Fibroblast of gingiva (primary cell): Measurements from ENCODE around the gene WDR82.

ENCODE experiments used
- DNase-seq: peaks from one replicate; pipeline ENCODE4 v3.0.0-alpha.2; 2011; ENCODE audit warnings: low read depth

Gene WDR82

DNA sequence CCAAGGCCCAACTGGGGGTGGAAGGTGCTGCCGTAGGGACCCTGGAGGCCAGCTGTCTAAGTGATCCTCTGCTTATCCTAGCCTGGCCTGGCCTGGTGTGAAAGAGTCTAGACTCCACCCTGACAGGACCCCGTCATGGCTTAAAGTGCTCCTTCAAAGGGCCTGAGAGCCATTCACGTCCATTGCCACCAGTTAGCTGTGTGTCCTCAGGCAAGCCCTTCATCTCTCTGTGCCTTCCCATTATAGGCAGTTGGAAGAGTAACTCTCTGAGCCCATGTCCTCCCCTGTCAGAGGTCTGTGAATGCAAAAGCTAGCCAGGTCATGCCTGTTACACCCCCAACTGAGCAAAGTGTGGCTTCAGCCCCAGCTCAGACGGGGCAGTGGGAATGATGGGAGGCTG, 28.5 kb upstream of the WDR82 start:
- no peak for DNase-seq

DNA sequence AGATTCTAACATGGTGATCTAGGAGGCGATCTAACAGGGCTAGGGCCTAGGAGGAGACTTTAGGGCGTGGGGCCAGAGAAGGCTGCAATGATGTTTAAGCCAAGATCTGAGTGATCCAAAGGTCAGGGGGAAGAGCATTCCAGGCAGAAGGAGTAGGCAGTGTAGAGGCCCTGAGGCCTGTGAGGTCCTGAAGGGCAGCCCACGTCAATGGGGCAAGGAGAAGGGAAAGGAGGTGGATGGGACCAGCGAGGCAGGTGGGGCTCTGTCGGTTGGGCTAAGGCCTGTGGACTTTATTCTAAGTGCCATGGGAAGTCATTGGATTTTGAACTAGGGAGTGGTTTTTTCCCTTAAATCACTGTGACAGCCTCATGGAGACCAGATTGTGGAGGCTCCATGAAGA, 27.5 kb upstream of the WDR82 start:
- no peak for DNase-seq

DNA sequence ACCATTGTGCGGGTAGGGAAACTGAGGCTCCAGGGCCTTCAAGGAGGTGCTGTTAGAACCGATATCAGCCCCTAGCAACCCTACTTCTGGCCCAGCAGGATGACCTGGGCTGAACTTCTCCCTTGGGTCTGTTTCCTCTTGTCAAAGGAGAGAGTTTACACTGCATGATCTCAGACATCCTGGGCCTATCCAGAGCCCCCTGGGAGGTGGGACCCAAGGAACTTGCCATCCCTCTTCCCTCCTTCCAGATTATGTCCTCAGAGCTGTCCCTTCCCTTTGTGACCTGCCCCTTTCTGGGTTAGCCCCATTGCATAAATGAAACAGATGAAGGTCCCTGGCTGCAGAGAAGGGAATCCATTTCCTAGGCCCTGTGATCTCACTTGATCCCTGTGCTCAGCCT, 25.4 kb upstream of the WDR82 start:
- DNase-seq, result no peak

DNA sequence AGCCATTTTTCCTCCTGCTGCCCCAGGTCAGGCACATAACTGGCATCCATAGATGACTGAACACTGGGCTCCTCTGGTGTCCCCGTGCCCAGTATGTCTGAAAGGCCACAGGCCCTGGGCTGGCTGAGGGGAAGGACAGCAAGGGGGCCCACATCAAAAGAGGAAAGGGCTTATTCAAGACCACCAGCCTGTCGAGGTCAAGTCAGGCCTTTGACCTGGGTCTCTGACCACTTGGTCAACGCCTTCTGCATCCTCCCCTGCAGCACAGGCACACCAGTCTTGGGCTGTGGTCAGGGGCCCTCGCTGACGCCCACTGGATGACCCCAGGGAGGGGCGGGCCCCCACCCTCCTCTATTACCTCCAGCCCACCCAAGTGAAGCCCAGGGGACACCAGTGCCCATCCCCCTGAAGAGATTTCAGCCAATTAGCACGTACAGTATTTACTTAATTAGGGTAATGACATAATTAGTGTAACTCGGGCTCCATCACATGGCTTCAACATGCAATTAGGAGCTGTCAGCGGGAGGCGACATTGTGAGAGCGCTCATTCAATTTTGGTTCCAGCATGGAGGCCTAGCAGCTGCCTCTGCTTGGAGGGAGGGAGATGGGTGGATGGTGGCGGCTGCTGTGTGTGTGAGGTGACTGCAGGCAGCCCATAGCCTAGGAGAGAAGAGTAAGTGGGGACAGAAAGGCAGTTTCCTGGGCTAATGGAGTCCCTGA, 24.1 kb upstream of the WDR82 start:
- DNase-seq, result no peak

DNA sequence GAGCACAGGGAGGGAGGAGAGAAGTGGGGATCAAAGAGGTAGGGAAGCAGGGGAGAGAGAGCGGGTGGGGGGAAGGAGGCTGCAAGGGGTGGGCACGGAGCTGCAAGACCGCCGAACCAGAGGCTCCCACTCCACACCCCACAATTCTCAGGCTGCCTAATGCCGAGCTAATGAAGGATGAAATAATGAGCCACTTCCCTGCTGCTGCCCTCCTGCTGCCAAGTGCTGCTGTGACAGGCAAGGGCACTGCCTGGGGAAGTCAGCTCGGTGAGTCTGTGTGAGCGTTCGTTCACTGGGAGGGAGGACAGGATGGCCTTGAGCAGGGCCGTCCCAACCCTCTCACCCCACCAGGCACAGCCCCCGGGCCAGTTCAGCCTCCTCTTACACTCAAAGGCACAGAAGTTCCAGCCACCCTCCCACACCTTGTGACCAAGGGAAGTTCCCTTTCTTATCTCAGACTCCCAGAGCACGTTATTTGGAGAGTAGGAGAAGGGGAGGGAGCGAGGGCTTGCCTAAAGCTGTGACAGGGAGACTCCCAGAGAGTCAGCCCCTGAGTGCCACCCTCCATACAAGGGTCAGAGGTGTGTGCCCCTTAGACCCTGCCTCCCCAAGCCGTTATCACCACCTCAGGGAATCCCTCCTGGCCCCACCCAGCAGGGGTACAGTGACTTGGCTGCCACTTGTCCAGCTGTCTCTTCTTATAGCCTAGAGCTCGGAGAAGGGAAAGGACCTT, 21.6 kb upstream of the WDR82 start:
- no peak for DNase-seq

DNA sequence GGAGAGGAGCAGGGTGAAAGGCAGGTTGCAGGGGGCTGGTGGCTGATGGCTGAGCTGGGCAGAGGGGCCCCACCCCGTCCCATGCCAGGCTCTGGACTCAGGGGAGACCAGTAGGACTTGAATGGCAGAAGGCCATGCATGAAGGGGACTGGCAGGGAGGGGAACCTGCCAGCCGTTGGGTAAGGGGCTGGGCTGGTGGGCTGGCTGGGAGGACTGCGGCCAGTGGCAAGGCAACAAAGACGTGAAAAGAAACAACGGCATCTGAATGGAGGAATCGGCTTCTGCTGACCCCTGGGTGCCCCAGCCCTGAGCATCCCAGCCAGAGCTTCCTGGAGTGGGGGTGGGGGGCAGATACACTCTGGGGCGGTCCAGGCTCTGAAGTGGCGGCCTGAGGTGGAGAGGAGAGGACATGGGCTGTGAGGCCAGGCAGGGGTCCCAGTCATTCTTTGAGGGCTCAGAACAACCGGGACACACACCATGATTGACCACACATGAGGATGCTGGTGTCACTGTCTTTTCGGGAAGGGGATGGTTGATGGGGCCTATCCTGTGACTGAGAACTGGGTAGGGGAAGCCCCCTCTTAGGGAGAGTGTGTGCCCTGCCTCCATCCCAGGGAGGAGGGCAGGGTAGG, 20.9 kb upstream of the WDR82 start:
- no peak for DNase-seq

DNA sequence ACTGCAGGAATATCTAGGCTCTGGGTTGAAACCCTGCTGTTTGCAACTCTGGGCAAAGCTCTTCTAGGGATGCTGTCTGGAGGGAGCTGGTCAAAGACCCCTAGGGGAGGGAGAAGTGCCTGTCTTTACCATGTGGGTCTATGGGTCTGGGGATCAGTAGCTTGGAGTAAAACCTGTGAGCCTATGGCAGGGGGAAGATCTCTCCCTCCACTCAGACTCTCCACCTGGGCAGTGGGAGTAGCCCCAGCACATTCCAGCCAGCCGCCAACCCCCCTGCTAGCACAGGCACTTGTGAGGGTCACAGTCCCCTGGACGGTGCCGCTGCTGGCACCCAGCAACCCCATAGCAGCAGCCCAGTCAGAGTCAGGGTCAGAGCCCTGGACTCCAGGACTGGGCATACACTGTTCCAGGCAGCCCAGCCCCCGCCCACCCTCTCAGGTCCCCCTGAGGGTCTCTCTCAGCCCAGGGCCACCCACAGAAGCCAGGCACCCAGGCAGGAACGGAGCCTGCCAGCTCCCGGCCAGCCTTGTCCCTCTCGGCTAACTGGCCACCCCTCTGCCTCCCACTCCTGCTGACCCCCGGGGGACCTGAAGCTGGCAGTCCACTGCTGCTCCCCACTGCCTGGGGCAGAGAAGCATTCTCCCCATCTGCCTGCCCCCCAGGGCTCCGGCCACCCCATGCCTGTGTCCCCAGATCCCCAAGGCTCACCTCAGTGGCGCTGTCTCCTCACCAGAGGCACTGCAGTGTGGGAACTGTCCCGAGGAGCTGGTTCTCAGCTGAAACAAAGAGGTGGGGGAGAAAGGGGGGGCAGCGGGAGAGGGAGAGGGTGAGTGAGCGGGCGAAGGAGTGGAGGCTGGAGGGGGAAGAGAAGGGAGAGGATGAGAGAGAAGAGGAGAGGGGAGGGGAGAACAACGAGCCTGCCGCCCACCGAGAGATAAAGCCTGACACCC, 20.0 kb upstream of the WDR82 start:
- DNase-seq, result no peak

DNA sequence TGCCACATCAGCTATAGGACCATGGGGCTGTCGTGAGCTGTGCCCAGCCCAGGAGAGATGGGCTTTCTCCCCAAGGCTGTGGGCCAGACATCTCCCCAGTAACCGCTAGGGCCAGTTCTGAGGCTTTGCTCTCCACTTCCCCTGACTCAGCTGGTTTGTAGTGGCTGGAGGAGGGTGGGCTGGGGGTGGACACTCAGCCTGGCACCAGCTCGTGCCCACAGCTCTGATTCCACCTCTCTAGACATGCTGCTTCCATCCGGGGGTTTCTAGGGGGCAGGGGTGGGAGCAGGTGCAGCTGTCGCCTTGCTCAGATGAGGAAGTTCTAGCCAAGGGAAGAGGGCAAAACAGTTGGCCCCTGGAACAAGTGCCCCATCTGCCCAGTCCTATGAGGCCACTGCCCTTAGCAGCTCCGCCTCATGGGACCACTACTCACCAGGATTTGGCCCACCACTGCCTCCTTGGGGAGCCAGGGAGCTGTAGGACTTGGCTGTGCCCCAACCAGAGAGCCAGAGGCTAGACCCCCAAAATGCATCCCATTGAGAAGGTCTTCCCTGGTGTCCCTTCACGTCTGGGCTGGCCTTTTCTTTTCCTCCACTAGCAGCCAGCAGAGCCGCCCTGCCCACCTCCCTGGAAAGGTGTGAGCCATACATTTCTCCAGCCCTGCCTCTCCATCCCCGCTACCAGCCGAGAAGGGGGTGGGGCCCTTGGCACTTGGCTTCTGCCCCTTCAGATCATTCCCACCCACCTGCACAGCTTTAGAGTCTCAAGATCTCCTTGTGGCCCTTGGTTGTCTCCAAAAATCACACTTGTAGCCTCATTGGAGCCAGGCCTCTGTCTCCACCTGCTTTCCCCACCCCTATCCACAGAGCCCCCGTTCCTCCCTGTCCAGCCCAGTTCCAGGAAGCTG, 19.0 kb upstream of the WDR82 start:
- no peak for DNase-seq

DNA sequence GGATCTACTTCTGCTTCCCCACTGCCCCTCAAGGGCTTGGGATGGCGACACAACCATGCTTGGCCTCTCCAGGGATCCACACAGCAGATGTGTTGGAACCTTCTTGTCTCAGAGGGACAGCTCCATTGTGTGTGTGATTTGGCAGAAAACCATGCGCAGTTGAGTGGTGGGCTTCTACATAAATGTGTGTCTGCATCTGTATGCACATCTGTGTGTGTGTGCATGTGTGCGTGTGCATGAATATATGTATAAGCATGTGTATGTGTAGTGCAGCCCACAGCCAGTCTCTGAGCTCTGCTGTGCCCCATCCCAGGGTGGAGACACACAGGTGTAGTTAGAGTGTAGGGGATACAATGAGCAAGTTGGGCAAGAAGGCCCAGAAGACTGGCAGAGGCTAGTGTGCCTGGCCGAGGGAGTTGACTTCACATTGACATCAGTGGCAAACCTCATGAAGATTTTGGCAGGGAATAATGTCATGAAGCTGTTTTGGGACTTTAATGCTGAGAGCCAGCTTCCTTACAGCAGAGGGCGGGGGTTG, 17.3 kb upstream of the WDR82 start:
- no peak for DNase-seq

DNA sequence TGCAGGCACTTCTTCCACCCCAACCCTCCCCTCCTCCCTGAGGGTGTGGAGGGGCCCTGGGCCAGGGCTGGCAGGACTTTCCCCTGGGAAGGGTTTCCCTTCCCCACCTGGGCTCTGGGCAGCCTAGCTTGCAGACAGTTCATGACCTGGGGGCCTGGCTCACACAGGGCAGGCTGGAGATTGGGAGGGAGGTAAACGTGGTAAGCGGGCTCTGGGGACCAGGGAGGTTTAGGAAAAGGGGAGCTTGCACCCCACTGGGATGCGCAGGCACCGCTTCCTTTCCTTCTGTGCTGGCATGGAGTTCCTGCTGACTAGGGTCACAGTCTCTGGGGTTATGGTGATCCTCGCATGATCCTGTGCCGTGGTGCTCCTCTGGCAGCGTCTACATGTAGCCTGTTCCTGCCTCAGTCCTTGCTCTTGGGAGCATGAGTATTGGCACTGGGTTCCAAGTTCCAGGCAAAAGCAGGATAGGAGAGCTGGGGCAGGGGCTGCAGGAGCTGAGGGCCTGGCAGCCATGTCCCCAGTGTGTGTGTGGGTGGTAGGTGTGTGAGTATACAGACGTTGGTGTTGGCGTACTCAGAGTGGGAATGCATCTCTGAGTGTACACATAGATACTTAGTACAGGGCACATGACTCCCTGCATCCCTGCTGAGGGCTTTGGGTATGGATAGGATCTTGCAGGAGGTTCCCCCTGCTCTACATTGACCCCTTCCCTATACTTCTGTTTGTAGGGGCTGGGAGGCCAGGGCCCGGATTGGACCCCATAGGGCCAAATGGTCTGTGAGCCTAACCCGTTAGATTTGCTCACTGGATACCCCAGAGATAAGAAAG, 16.1 kb upstream of the WDR82 start:
- DNase-seq, result no peak

DNA sequence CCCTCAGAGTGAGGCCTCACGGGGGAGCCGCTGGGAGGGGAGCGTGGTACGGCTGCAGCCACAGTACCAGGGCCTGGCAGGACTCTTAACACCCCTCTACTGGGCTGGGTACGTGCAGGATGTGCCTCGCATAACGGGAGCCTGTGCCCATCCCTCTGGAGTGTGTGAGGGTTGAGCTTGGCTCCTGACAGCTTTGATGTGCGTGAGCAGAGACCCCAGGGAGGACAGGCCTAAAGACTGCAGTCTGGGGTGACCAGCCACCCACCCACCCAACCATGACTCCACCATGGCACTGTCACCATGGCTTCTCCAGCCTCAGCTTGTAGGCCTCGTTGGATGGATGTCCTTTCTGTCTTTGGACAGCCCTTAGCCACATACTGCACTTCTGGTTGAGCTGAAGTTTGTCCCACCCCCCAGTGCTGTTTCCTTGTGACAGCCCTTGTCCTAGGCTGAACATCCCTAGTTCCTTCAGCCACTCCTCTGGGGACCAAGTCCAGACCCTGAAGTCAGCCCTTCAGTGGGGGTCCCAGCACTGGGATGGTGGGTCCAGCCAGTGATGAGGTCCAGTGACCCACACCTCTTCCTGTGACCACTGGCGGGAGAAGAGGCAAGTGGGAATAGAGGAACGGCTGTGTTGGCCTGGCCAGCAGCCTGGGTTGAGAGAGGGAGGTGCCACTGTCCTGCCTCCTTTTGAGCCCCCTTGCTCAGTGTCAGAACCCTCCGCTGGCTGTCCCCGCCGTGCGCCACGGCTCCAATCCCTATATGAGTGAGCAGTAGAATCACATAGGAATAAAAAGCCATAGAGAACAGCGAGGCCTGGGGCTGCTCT, 15.3 kb upstream of the WDR82 start:
- no peak for DNase-seq

DNA sequence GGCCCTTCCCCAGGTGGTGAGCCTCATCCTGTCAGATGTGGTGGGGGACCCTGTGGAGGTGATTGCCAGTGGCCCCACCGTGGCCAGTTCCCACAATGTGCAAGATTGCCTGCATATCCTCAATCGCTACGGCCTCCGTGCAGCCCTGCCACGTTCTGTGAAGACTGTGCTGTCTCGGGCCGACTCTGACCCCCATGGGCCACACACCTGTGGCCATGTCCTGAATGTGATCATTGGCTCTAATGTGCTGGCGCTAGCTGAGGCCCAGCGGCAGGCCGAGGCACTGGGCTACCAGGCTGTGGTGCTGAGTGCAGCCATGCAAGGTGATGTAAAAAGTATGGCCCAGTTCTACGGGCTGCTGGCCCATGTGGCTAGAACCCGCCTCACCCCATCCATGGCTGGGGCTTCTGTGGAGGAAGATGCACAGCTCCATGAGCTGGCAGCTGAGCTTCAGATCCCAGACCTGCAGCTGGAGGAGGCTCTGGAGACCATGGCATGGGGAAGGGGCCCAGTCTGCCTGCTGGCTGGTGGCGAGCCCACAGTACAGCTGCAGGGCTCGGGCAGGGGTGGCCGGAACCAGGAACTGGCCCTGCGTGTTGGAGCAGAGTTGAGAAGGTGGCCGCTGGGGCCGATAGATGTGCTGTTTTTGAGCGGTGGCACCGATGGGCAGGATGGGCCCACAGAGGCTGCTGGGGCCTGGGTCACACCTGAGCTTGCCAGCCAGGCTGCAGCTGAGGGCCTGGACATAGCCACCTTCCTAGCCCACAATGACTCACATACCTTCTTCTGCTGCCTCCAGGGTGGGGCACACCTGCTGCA, 14.0 kb upstream of the WDR82 start:
- no peak for DNase-seq

DNA sequence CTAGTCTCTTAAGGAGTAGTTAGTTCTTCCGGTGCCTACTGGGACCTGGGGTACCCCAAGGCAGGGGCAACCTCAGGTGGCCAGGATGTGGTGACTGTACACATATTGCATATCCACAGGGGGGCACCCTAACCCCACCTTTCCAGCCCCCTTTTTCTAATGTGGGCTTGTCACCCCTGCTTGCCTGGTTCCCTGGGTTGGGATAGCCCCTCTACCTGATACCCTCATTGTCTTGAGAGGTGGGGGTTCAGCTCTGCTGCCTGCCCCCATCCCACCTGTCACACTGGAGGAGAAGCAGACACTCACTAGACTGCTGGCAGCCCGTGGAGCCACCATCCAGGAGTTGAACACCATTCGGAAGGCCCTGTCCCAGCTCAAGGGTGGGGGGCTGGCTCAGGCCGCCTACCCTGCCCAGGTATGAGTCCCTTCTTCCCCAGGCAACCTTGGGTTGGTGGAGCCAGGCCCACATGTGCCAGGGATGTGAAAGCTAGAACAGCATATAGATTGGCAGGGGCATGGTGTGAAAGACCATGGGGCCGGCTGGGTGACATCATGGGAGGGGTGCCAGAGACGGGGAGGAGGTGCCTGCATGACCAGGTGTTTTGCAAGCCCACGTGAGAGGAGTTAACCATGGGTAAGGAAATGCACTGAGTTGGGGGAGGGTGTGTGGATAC, 13.2 kb upstream of the WDR82 start:
- DNase-seq, result no peak

DNA sequence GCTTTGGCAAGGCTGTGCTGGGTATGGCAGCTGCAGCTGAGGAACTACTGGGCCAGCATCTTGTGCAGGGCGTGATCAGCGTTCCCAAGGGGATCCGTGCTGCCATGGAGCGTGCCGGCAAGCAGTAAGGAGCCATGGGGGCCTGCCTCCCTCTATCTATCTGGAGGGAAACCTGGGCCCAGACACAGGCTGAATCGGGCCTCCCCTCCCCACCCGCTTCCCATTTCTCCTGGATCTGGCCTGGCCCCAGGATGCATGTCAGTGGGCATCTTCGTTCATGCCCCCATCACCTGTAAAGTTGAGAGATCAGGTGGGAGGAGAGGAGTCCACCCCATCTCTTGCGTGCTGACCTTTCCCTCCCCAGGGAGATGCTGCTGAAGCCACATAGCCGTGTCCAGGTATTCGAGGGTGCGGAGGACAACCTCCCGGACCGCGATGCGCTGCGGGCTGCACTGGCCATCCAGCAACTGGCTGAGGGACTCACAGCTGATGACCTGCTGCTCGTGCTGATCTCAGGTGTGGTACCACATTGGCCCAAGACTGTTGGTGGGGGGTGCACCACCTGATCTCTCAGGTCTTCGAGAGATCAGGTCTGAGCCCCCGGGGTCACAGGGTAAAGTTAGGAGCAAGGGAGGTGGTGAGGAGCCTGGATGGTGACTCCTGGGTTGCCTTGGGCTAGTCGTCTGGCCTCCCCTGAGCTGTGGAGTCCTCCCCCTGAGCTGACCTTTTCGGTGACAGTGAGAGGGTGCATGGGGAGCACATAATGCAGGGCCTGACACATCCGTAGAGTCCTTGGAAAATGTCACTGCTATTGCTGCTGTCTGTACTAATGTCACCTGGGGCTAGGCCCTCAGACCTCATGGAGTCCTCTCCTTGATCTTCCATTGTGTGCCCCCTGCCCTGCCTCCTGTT, 12.4 kb upstream of the WDR82 start:
- DNase-seq, result no peak

DNA sequence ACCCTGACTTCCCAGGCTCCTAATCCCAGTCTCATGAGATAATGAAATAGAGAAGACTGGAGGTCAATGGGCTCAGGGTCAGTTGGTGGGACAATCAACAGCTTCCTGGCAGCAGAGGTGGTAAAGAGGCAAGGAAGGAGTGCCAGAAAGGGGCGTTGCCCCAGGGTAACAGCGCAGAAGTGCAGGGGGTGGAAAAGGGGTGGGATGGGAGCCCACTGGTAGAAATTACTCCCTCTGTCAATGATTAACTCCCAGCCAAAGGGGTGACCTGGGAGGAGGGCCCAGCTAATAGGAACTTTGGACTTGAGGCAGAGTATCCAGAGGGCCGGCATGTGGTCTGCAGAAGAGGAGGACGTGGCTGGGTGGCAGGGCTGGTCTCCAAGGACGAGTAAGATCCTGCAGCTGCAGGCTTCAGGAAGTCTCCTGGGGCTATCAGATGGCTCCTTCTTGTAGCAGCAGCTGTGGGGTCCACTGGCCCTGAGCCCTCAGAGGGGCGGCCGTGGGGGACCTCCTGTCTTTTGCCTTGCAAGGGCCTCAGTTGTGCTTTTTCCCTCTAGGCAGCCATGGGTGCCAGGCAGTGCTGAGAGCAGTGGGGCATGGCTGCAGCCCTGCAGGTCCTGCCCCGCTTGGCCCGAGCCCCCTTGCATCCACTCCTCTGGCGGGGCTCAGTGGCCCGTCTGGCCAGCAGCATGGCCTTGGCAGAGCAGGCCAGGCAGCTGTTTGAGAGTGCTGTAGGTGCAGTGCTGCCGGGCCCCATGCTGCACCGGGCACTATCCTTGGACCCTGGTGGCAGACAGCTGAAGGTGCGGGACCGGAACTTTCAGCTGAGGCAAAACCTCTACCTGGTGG, 11.5 kb upstream of the WDR82 start:
- DNase-seq, result no peak

DNA sequence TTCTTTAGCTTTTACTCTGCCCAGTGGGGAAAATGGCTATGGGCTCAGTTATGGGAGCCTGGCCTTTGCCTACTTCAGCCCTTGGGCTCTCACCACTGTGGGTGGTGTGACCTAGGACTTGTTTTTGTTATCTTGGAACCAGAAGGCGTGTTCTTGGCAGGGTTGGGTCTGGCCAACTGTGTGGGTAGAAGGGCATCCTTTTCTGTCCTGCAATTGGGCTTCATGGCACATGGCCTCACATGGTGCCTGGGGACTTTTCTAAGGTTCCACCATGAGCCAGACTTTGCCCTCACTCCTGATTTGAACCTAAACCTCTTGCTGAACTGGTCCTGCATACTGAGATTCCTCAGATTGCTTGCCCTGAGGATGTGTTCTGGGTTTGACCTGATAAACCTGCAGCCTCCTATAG, 10.9 kb upstream of the WDR82 start:
- DNase-seq, result no peak
